ENCODE data around the gene RGS3.

The RGS3 gene

GRCh38 chr9:113449376-113449775 lies 14.2 kb upstream of the RGS3 start:
- TF ChIP-seq, protein P1, sequence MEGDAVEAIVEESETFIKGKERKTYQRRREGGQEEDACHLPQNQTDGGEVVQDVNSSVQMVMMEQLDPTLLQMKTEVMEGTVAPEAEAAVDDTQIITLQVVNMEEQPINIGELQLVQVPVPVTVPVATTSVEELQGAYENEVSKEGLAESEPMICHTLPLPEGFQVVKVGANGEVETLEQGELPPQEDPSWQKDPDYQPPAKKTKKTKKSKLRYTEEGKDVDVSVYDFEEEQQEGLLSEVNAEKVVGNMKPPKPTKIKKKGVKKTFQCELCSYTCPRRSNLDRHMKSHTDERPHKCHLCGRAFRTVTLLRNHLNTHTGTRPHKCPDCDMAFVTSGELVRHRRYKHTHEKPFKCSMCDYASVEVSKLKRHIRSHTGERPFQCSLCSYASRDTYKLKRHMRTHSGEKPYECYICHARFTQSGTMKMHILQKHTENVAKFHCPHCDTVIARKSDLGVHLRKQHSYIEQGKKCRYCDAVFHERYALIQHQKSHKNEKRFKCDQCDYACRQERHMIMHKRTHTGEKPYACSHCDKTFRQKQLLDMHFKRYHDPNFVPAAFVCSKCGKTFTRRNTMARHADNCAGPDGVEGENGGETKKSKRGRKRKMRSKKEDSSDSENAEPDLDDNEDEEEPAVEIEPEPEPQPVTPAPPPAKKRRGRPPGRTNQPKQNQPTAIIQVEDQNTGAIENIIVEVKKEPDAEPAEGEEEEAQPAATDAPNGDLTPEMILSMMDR (IDR thresholded peaks at IDR 0.05; ENCODE audit: low read depth, low read length, missing control alignments), result no peak
- DNase-seq (ENCODE audit: extremely low read depth, low read depth), result no peak
- H3K4me3 ChIP-seq (replicated peaks; ENCODE audit: low read depth, low read length), result no peak overlapping the region

GRCh38 chr9:113452113-113452605 lies 11.4 kb upstream of the RGS3 start:
- no peak for DNase-seq (ENCODE audit: extremely low read depth, low read depth)
- TF ChIP-seq, protein P1 (IDR thresholded peaks at IDR 0.05; ENCODE audit: low read depth, low read length, missing control alignments), result no peak
- H3K4me3 ChIP-seq (replicated peaks; ENCODE audit: low read depth, low read length), result no peak overlapping the region

DNA sequence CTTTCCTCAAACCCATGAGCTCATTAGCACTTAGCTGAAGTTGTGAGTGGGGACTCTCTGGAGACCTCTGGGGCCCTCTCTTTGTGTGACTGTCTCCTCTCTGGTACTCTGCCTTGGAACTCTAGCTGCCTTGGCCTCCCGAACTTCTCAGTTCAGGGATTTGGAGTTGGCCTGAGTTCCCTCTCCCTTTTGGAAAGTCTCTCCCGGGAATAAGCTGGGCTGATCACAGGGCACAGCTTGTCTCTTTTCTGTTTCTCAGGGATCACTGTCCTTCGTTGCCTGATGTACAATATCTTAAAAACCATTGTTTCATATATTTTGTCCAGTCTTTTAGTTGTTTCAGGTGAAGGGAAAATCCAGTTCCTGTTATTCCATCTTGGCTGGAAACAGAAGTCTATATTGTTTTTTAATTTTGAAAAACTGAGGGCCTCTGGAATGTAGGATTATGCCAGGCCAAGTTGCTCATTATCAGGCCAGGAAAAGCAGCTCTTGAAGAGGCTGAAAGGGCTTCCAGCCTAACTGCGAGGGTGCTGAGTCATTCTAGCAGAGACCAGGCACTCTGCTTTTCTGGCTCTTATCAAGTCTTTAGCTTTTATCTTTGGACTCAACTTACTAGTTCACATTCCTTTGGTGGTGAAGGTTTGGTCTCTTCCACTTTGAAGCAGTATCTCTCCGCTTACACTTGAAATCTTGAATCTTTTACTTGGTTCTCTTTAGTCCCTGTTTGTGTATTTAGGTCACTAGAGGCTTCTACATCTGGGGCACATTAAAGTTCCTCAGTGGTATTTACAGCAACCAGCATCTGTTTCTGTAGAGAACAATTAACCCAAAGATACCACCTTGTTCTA lies 8.4 kb upstream of the RGS3 start:
- TF ChIP-seq, protein P1 (IDR thresholded peaks at IDR 0.05; ENCODE audit: low read depth, low read length, missing control alignments), result no peak
- H3K4me3 ChIP-seq (replicated peaks; ENCODE audit: low read depth, low read length), result no peak overlapping the region
- peak; percentile 36 for DNase-seq (ENCODE audit: extremely low read depth, low read depth)

- no peak overlapping the region for H3K4me3 ChIP-seq (replicated peaks; ENCODE audit: low read depth, low read length)
- DNase-seq (ENCODE audit: extremely low read depth, low read depth), result no peak
- TF ChIP-seq, protein P1 (IDR thresholded peaks at IDR 0.05; ENCODE audit: low read depth, low read length, missing control alignments), result no peak
Observed at GRCh38 chr9:113456235-113456634, 7.3 kb upstream of the RGS3 start.

- no peak overlapping the region for H3K4me3 ChIP-seq (replicated peaks; ENCODE audit: low read depth, low read length)
- DNase-seq (ENCODE audit: extremely low read depth, low read depth), result no peak
- TF ChIP-seq, protein P1 (IDR thresholded peaks at IDR 0.05; ENCODE audit: low read depth, low read length, missing control alignments), result no peak
Observed at GRCh38 chr9:113461285-113461684, 2.2 kb upstream of the RGS3 start.

- no peak overlapping the region for H3K4me3 ChIP-seq (replicated peaks; ENCODE audit: low read depth, low read length)
- no peak for DNase-seq (ENCODE audit: extremely low read depth, low read depth)
- TF ChIP-seq, protein P1 (IDR thresholded peaks at IDR 0.05; ENCODE audit: low read depth, low read length, missing control alignments), result no peak
Observed at GRCh38 chr9:113461943-113462342, 1.6 kb upstream of the RGS3 start.
